ENCODE results near the gene LRRC34. TPM values are rescaled to one million over a fixed set of nuclear protein-coding genes. Genes with fewer than 3 reads are reported as not detected.
A peak's percentile ranks its signal among the peaks of the same experiment; 100 is the strongest.

The LRRC34 gene
- total RNA-seq, 1 donor from 2014 or later: 2.2 TPM

DNA sequence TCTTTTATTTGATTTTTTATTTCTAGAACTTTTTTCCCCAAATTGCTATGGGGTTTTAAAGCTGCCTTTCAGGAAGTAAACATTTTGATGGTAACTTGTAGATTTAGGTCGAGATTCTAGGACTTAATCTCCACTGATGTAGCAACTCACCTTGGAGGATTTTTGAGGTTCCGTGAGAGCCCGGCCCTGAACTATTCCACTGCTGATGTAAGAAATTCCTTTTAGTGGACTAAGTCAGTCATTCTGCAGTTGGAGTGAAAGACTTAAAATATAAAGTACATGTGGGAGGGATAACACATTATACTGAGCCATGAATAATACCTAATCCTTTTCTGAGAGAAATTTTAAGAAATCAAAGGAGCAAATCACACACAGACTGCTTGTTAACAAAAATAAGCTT is 12.6 kb upstream of the LRRC34 start:
- H3K36me3 Mint-ChIP-seq (ENCODE audit: low read depth): no peaks in the 10 kb centered on the region
- no peaks in the 10 kb centered on the region for H3K9me3 Mint-ChIP-seq (ENCODE audit: low read depth)
- DNase-seq (ENCODE audit: low spot score): no peak
- H3K4me1 Mint-ChIP-seq (ENCODE audit: low read depth): no peaks in the 10 kb centered on the region
- H3K4me3 Mint-ChIP-seq (ENCODE audit: unreplicated experiment): no peak overlapping the region
- H3K27ac Mint-ChIP-seq (ENCODE audit: unreplicated experiment): no peak overlapping the region
- H3K27me3 Mint-ChIP-seq (ENCODE audit: low read depth): no peaks in the 10 kb centered on the region
- TF ChIP-seq, protein P1, sequence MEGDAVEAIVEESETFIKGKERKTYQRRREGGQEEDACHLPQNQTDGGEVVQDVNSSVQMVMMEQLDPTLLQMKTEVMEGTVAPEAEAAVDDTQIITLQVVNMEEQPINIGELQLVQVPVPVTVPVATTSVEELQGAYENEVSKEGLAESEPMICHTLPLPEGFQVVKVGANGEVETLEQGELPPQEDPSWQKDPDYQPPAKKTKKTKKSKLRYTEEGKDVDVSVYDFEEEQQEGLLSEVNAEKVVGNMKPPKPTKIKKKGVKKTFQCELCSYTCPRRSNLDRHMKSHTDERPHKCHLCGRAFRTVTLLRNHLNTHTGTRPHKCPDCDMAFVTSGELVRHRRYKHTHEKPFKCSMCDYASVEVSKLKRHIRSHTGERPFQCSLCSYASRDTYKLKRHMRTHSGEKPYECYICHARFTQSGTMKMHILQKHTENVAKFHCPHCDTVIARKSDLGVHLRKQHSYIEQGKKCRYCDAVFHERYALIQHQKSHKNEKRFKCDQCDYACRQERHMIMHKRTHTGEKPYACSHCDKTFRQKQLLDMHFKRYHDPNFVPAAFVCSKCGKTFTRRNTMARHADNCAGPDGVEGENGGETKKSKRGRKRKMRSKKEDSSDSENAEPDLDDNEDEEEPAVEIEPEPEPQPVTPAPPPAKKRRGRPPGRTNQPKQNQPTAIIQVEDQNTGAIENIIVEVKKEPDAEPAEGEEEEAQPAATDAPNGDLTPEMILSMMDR (IDR thresholded peaks at IDR 0.05): no peak

DNA sequence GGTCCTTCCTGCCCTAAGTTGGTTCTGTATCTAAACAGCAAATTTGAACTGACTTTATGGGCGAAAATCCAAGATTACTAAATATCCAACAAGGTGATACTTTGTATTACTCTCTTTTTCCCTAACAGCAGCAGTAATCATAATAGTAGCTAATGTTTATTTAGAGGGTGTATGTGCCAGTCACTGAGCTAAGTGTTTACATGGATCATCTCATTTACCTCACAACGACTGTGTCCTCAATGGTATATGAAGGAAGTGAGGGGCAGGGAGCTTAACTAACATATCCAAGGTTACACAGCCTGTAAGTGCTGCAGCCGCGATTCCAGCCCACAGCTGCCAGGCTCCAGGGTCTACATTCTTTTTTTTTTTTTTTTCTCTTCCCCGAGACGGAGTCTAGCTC is 10.3 kb upstream of the LRRC34 start:
- Mint-ChIP-seq H3K27ac (ENCODE audit: unreplicated experiment) (no peak overlapping the region), H3K4me3 (ENCODE audit: unreplicated experiment) (no peak overlapping the region), H3K4me1 (ENCODE audit: low read depth) (peaks cover 12% of the 10 kb centered on the region), H3K27me3 (ENCODE audit: low read depth) (no peaks in the 10 kb centered on the region), H3K9me3 (ENCODE audit: low read depth) (no peaks in the 10 kb centered on the region), H3K36me3 (ENCODE audit: low read depth) (no peaks in the 10 kb centered on the region)
- DNase-seq (ENCODE audit: low spot score): no peak
- TF ChIP-seq, protein P1 (IDR thresholded peaks at IDR 0.05): no peak

DNA sequence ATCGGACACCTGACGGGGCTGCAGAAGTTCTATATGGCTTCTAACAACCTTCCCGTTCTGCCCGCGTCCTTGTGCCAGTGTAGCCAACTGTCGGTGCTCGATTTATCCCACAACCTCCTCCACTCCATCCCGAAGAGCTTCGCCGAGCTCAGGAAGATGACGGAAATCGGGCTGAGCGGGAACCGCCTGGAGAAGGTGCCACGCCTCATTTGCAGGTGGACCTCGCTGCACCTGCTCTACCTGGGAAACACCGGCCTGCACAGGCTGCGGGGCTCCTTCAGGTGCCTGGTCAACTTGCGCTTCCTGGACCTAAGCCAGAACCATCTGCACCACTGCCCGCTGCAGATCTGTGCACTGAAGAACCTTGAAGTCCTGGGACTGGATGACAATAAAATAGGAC is 9.8 kb upstream of the LRRC34 start:
- peaks cover 16% of the 10 kb centered on the region for H3K4me1 Mint-ChIP-seq (ENCODE audit: low read depth)
- no peaks in the 10 kb centered on the region for H3K27me3 Mint-ChIP-seq (ENCODE audit: low read depth)
- H3K36me3 Mint-ChIP-seq (ENCODE audit: low read depth): no peaks in the 10 kb centered on the region

DNA sequence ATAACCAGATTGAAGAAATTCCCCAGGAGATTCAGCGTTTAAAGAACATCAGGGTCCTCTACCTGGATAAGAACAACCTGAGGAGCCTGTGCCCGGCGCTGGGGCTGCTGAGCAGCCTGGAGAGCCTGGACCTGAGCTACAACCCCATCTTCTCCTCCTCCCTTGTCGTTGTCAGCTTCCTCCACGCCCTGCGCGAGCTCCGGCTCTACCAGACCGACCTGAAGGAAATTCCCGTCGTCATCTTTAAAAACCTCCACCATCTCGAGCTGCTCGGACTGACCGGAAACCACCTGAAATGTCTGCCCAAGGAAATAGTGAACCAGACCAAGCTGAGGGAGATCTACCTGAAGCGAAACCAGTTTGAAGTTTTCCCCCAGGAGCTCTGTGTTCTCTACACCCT is 9.4 kb upstream of the LRRC34 start:
- Mint-ChIP-seq H3K27me3 (ENCODE audit: low read depth) (no peaks in the 10 kb centered on the region), H3K4me3 (ENCODE audit: unreplicated experiment) (no peak overlapping the region), H3K36me3 (ENCODE audit: low read depth) (no peaks in the 10 kb centered on the region), H3K27ac (ENCODE audit: unreplicated experiment) (no peak overlapping the region), H3K4me1 (ENCODE audit: low read depth) (peaks cover 17% of the 10 kb centered on the region), H3K9me3 (ENCODE audit: low read depth) (peaks cover under 1% of the 10 kb centered on the region)
- TF ChIP-seq, protein P1 (IDR thresholded peaks at IDR 0.05): no peak
- no peak for DNase-seq (ENCODE audit: low spot score)

More for the DNA sequence above, 9.8 kb upstream of the LRRC34 start:
- no peak for DNase-seq (ENCODE audit: low spot score)
- Mint-ChIP-seq H3K27ac (ENCODE audit: unreplicated experiment) (no peak overlapping the region), H3K4me3 (ENCODE audit: unreplicated experiment) (no peak overlapping the region), H3K9me3 (ENCODE audit: low read depth) (no peaks in the 10 kb centered on the region)
- TF ChIP-seq, protein P1 (IDR thresholded peaks at IDR 0.05): no peak

DNA sequence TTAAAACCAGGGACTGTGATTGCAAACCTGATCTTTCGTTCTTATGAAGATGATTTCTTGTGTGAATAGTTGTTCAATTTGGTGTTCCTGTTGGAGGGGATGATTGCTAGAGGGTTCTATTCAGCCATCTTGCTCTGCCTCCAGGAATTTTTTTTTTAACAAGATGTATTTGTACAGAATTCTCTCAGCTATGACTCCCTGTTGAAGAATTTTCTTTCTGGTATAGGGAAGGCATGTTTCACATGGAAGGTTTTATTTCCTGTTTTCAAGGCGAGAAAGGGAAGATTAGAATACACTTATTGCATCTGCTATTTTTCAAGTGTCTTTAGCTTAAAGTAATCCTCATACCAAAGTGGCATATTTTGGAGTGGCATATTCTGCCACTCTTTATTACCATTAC is 5.6 kb upstream of the LRRC34 start:
- Mint-ChIP-seq H3K27me3 (ENCODE audit: low read depth) (no peaks in the 10 kb centered on the region), H3K27ac (ENCODE audit: unreplicated experiment) (peak overlapping the region; percentile 79), H3K9me3 (ENCODE audit: low read depth) (peaks cover 13% of the 10 kb centered on the region), H3K36me3 (ENCODE audit: low read depth) (peaks cover 2% of the 10 kb centered on the region), H3K4me1 (ENCODE audit: low read depth) (peaks cover 18% of the 10 kb centered on the region), H3K4me3 (ENCODE audit: unreplicated experiment) (no peak overlapping the region)
- no peak for DNase-seq (ENCODE audit: low spot score)
- TF ChIP-seq, protein P1 (IDR thresholded peaks at IDR 0.05): no peak
